Tibial nerve (tissue), 4 donors: Measurements from ENCODE around the gene MAPKAP1. TPM values are rescaled to one million over a fixed set of nuclear protein-coding genes. Genes with fewer than 3 reads are reported as not detected.
"Not testable (repeated sequence)": the region's sequence is repeated elsewhere in the genome, so short reads cannot be mapped to it uniquely, and the experiment has no call there.

Source experiments
- DNase-seq, 2 donors: peaks; one replicate each; pipeline ENCODE4 v3.0.0-alpha.2; 2019; ENCODE audit warnings: low spot score in 2 of 2
- H3K27ac ChIP-seq, 4 donors: fragments of 200-600 bp; sonication (generic) in 3 of 4; one replicate each; pipeline ENCODE4 v1.5.1; 2017 to 2019; ENCODE audit warnings: mild to moderate bottlenecking in 1 of 4
- H3K27me3 ChIP-seq, 2 donors: fragments of 200-600 bp; sonication (generic) in 1 of 2; one replicate each; pipeline versions ENCODE4 v1.5.1 to v1.6.0; 2017 to 2019
- H3K36me3 ChIP-seq, 3 donors: fragments of 200-600 bp; sonication (generic); one replicate each; pipeline ENCODE4 v1.5.1; 2018 to 2019
- H3K4me1 ChIP-seq, 4 donors: fragments of 200-600 bp; sonication (generic) in 3 of 4; one replicate each; pipeline ENCODE4 v1.5.1; 2017 to 2019
- H3K4me3 ChIP-seq, 4 donors: fragments of 200-600 bp; sonication (generic) in 3 of 4; one replicate each; pipeline ENCODE4 v1.5.1; 2017 to 2019; ENCODE audit warnings: mild to moderate bottlenecking in 1 of 4, moderate library complexity in 1 of 4
- H3K9me3 ChIP-seq, 4 donors: fragments of 200-600 bp; sonication (generic) in 3 of 4; one replicate each; pipeline ENCODE4 v1.5.1; 2017 to 2019
- EP300 ChIP-seq, 2 donors: sonication (generic); formaldehyde crosslinking; IDR thresholded peaks; one replicate each; pipeline ENCODE4 v1.6.1; 2017; ENCODE audit warnings: antibody characterized with exemption in 2 of 2, mild to moderate bottlenecking in 1 of 2
- POLR2A ChIP-seq, 2 donors: fragments of 450-650 bp; IDR thresholded peaks; one replicate each; pipeline ENCODE4 v1.6.1; 2017; ENCODE audit warnings: antibody characterized with exemption in 2 of 2, mild to moderate bottlenecking in 2 of 2, moderate library complexity in 2 of 2
- WGBS, 2 donors: methylation state at CpG; one replicate each; pipeline ENCODE4 v1.1.5; 2018; 5-methylcytosine and 5-hydroxymethylcytosine counted together
- total RNA-seq, 4 donors: library from RNA; depleted of rRNA; stranded (reverse); fragments of >200 nt; gene quantifications; one replicate each; pipeline ENCODE4 v1.1.0, GENCODE V29; 2016
- TF ChIP-seq, protein P1 (sequence below), 5 experiments: fragments of 200-600 bp in 3 of 5; fragments of 450-650 bp in 2 of 5; sonication (generic) in 3 of 5; IDR thresholded peaks; one replicate each; pipeline ENCODE4 v1.5.1; 2016 to 2019; ENCODE audit warnings: antibody characterized with exemption in 5 of 5, mild to moderate bottlenecking in 3 of 5, moderate library complexity in 2 of 5

MAPKAP1 gene
- total RNA-seq, 4 donors from 2014 or later, result 61.4 to 111 (median 92.7) TPM

- no peak for DNase-seq
- peaks cover 0 to 14% (median 6%) of the 10 kb centered on the region in 4 donors for H3K4me1 ChIP-seq
- H3K9me3 ChIP-seq, result no peaks in the 10 kb centered on the region
- peaks cover 0 to 14% of the 10 kb centered on the region in 2 donors for H3K27me3 ChIP-seq
- H3K36me3 ChIP-seq, result no peaks in the 10 kb centered on the region
- H3K4me3 ChIP-seq, result no peak overlapping the region
- WGBS, 2 donors, result 93 to 95% methylated on average over 13 of the region's 13 CpGs
- H3K27ac ChIP-seq, result no peak overlapping the region
- TF ChIP-seq POLR2A (IDR thresholded peaks at IDR 0.05) (no peak), EP300 (IDR thresholded peaks at IDR 0.05) (no peak)
- TF ChIP-seq, protein P1, sequence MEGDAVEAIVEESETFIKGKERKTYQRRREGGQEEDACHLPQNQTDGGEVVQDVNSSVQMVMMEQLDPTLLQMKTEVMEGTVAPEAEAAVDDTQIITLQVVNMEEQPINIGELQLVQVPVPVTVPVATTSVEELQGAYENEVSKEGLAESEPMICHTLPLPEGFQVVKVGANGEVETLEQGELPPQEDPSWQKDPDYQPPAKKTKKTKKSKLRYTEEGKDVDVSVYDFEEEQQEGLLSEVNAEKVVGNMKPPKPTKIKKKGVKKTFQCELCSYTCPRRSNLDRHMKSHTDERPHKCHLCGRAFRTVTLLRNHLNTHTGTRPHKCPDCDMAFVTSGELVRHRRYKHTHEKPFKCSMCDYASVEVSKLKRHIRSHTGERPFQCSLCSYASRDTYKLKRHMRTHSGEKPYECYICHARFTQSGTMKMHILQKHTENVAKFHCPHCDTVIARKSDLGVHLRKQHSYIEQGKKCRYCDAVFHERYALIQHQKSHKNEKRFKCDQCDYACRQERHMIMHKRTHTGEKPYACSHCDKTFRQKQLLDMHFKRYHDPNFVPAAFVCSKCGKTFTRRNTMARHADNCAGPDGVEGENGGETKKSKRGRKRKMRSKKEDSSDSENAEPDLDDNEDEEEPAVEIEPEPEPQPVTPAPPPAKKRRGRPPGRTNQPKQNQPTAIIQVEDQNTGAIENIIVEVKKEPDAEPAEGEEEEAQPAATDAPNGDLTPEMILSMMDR (IDR thresholded peaks at IDR 0.05), result no peak
These were observed 300.3 kb downstream of the MAPKAP1 start for GRCh38 chr9:125406810-125407087.

GRCh38 chr9:125405938-125406809, 300.8 kb downstream of the MAPKAP1 start:
- H3K4me3 ChIP-seq, result no peak overlapping the region
- no peaks in the 10 kb centered on the region for H3K9me3 ChIP-seq
- DNase-seq, result no peak
- WGBS, 2 donors, result 91 to 93% methylated on average over 15 of the region's 15 CpGs
- H3K27me3 ChIP-seq, result peaks cover 0 to 14% of the 10 kb centered on the region in 2 donors
- no peak overlapping the region for H3K27ac ChIP-seq
- TF ChIP-seq POLR2A (IDR thresholded peaks at IDR 0.05) (no peak), EP300 (IDR thresholded peaks at IDR 0.05) (no peak)
- TF ChIP-seq, protein P1 (IDR thresholded peaks at IDR 0.05), result no peak
- H3K4me1 ChIP-seq, result peaks cover 0 to 14% (median 6%) of the 10 kb centered on the region in 4 donors
- H3K36me3 ChIP-seq, result no peaks in the 10 kb centered on the region

DNA sequence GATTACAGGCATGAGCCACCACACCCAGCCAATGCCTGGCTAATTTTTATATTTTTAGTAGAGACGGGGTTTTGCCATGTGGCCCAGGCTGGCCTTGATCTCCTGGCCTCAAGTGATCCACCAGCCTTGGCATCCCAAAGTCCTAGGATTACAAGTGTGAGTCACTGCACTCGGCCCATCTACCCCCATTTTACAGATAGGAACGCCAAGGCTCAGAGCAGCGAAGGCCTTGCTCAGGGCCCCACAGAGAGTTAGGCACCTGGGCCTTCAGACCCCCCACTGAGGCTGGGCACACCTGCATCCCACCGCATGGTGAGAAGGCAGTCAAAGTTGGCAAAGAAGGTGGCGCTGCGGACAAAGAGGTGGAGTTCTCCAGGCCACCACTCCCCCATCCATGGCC, 302.3 kb downstream of the MAPKAP1 start:
- no peak for DNase-seq
- Histone ChIP-seq H3K27ac (no peak overlapping the region), H3K4me3 (no peak overlapping the region), H3K9me3 (no peaks in the 10 kb centered on the region), H3K27me3 (peaks cover 0 to 14% of the 10 kb centered on the region in 2 donors), H3K36me3 (no peaks in the 10 kb centered on the region), H3K4me1 (peaks cover 0 to 14% (median 6%) of the 10 kb centered on the region in 4 donors)
- WGBS, 2 donors, result 86 to 89% methylated on average over 7 of the region's 7 CpGs
- TF ChIP-seq, protein P1 (IDR thresholded peaks at IDR 0.05), result no peak
- TF ChIP-seq EP300 (IDR thresholded peaks at IDR 0.05) (no peak), POLR2A (IDR thresholded peaks at IDR 0.05) (no peak)

DNA sequence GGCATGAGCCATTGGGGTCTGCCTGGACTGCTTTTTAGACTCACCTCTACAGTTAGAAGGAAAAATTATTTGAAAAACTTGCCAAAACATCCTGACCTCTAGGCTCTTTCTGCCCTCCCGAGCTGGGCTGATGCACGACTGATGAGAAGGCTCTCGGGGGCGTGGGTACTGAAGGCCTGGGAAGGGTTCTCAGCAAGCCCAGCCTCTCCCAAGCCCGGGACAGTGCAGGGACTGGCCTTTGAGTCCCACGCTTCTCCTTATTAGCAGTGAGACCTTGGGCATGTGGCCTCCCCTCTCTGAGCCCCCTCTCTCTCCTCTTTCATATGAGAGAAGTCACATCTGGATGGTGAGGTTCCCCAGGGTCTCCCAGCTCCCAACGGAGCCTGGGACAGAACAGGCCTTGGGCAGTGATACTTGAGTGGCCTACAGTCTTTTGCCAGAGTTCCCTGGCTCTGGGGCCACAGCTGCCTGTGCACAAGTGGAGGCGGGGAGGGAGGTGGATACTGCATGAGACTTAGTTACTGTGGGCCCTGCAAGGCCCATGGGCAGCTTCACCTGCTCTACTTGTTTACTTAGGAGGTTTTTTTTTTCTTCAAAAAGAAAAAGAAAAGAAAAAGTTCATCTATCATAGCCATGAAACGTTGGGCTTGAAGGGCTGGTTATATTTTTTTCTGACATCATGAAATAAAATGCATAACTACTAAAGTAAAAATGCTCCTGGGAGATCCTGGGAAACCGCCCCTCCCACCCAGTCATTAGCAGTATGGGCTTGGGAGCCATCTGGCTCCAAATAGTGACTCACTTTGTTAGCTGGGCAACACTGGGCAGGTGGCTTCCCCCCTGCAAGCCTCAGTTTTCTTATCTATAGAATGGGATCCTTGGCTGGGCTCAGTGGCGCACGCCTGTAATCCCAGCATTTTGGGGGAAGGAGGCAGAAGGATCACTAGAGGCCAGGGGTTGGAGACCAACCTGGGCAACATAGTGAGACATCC, 306.0 kb downstream of the MAPKAP1 start:
- TF ChIP-seq EP300 (IDR thresholded peaks at IDR 0.05), result no peak
- TF ChIP-seq POLR2A (IDR thresholded peaks at IDR 0.05), result no peak
- TF ChIP-seq, protein P1 (IDR thresholded peaks at IDR 0.05), result no peak
- H3K4me1 ChIP-seq, result no peaks in the 10 kb centered on the region
- no peaks in the 10 kb centered on the region for H3K9me3 ChIP-seq
- H3K27me3 ChIP-seq, result no peaks in the 10 kb centered on the region
- H3K36me3 ChIP-seq, result no peaks in the 10 kb centered on the region
- 68 to 73% methylated on average over 12 of the region's 12 CpGs for WGBS, 2 donors
- DNase-seq, result no peak
- no peak overlapping the region for H3K4me3 ChIP-seq
- H3K27ac ChIP-seq, result no peak overlapping the region

DNA sequence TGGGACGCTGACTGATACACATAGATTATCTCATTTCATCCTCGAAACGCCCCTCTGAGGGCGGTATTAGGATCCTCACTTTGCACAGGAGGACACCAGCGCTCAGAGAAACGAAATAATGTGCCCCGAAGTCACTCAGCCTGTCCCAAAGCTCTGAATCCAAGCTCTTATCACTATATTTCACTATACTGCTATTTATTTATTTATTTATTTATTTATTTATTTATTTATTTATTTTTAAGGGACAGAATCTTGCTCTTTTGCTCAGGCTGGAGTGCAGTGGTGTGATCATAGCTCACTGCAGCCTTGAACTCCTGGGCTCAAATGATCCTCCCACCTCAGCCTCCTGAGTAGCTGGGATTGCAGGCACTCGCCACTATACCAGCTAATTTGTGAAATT, 306.8 kb downstream of the MAPKAP1 start:
- 92% methylated on average over 8 of the region's 8 CpGs for WGBS, 2 donors
- H3K27me3 ChIP-seq, DNase-seq, H3K9me3 ChIP-seq, H3K4me1 ChIP-seq, H3K4me3 ChIP-seq, H3K36me3 ChIP-seq, H3K27ac ChIP-seq: not testable (repeated sequence)
